ENCODE results near the gene SASH1. TPM values are rescaled to one million over a fixed set of nuclear protein-coding genes. Genes with fewer than 3 reads are reported as not detected.

The SASH1 gene
- total RNA-seq, 2 experiments from 2014 or later: not detected

DNA sequence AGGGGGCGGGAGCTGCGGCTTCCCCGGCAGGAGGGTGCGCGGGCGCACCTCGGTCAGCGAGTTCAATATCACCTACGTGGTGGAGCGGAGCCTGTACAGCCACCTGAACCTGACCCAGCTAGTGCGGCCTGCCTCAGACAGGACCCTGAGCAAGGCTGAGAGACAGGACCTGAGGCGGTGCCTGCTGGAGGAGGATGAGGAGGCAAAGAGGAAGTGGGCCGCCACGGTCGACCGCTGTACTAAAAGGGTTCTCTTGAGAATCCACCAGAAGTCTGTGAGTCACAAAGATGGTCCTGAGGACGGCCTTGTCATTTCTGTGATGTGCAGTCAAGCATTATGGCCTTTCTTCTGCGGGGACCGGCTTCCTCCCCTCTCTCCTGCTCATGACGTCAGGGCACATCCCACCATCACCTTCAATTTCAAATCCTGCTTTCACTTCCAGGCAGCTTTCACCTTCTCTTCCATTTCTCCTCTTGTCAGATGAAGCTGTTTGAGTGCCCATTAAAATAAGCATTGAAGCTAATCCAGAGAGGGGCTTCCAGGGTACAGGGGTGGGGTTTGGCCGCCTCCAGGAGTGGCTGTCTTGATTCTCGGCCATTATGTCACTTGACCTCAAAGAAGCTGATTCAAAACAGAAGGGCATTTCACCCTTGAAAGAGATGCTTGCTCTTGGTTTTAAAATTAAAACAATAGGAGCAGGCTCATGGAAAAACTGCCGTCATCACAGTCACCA, 177.6 kb downstream of the SASH1 start:
- Mint-ChIP-seq H3K4me1 (ENCODE audit: low read depth) (no peaks in the 10 kb centered on the region), H3K4me3 (no peak overlapping the region), H3K27ac (no peak overlapping the region), H3K27me3 (ENCODE audit: low read depth) (peaks cover 4% of the 10 kb centered on the region), H3K9me3 (ENCODE audit: insufficient read depth) (no peaks in the 10 kb centered on the region), H3K36me3 (ENCODE audit: low read depth) (no peaks in the 10 kb centered on the region)
- ATAC-seq (no peak), DNase-seq (no peak)
- ChIA-PET CTCF (no interaction called here), POLR2A (no interaction called here)

DNA sequence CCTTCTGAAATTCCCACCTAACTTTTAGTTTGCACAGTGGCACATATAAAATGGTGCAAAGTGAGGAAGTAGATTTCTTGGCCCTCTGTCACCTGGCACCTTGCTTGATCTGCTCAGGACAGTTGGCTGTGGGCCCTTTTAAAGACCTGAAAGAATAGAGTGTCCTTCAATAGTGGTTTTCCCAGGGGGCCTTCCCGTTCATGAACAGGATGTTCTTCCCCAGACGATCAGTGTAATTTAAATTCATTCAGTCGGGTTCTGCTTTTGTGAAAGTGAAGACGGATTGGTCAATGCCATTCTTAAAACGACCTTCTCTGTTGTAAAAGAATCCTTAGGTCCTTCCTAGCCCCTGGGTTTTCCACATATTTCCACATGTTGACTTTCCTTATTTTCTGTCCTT, 178.5 kb downstream of the SASH1 start:
- H3K27ac Mint-ChIP-seq: no peak overlapping the region
- H3K4me1 Mint-ChIP-seq (ENCODE audit: low read depth): no peaks in the 10 kb centered on the region
- no peaks in the 10 kb centered on the region for H3K9me3 Mint-ChIP-seq (ENCODE audit: insufficient read depth)
- ChIA-PET POLR2A (no interaction called here), CTCF (no interaction called here)
- H3K4me3 Mint-ChIP-seq: no peak overlapping the region
- no peak for DNase-seq
- H3K36me3 Mint-ChIP-seq (ENCODE audit: low read depth): no peaks in the 10 kb centered on the region
- peaks cover 4% of the 10 kb centered on the region for H3K27me3 Mint-ChIP-seq (ENCODE audit: low read depth)
- ATAC-seq: no peak

DNA sequence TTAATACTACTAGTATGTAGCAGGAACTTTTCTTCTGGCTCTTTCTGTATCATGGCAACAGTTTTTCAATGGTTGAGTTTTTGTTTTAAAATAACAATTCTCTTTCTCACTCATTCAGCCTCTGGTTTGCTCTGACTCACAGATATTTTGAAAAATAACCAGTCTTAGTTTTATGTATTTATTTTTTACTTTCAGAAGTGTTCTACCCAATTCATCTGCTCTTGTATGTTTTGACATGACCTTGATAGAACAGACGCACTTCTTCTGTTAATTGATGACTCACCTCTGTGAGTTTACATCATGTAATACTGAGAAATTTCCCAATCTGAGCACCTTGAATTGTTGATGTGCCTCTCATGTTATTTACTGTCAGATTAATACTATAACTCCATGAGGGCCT, 178.9 kb downstream of the SASH1 start:
- no peak for ATAC-seq
- no peaks in the 10 kb centered on the region for H3K4me1 Mint-ChIP-seq (ENCODE audit: low read depth)
- DNase-seq: no peak
- no peaks in the 10 kb centered on the region for H3K9me3 Mint-ChIP-seq (ENCODE audit: insufficient read depth)
- ChIA-PET CTCF (no interaction called here), POLR2A (no interaction called here)
- H3K27me3 Mint-ChIP-seq (ENCODE audit: low read depth): peaks cover 4% of the 10 kb centered on the region
- H3K27ac Mint-ChIP-seq: no peak overlapping the region
- H3K36me3 Mint-ChIP-seq (ENCODE audit: low read depth): no peaks in the 10 kb centered on the region
- no peak overlapping the region for H3K4me3 Mint-ChIP-seq

DNA sequence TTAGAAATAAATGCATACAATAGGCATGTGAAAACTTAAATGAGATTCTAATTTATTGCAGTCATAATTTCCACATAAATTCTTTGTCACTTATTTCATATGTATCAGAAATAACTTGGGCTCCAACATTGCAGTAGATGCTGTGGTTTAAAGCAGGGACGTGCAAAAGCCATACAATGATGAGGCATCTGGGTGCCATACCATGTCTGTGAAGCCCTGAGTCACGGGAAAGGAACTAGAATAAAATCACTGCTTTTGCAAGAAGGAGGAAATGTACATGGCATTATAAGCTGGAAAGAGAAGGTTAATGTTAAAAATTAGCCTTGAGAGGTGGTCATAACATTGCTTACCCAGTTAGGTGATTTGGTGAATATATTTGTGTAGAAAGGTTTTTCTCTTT, 180.4 kb downstream of the SASH1 start:
- no peak for ATAC-seq
- no peak for DNase-seq
- Mint-ChIP-seq H3K27ac (no peak overlapping the region), H3K9me3 (ENCODE audit: insufficient read depth) (no peaks in the 10 kb centered on the region), H3K4me1 (ENCODE audit: low read depth) (no peaks in the 10 kb centered on the region), H3K36me3 (ENCODE audit: low read depth) (no peaks in the 10 kb centered on the region), H3K27me3 (ENCODE audit: low read depth) (peaks cover 4% of the 10 kb centered on the region), H3K4me3 (no peak overlapping the region)
- ChIA-PET POLR2A (no interaction called here), CTCF (no interaction called here)

DNA sequence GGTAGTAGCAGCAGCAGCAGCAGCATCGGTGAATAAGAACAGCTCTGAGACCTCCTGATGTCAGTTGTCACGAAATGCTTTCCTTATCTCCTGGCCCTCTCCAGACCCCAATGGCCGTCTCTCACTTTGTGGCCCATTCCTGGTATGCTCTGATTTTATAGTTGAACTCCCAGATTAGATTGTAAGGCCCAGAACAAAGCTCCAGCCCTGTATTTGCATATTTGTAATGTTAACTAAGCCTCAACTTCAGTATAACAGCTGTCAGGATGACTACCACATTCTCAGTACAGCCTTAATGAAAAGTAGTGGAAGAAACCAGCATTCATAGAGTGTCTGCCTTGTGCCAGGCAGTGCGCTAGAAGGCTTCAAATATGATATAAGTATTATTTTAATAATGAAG, 180.9 kb downstream of the SASH1 start:
- CTCF ChIA-PET: no interaction called here
- DNase-seq (no peak), ATAC-seq (no peak)
- Mint-ChIP-seq H3K9me3 (ENCODE audit: insufficient read depth) (no peaks in the 10 kb centered on the region), H3K27me3 (ENCODE audit: low read depth) (peaks cover 4% of the 10 kb centered on the region), H3K27ac (no peak overlapping the region), H3K4me3 (no peak overlapping the region), H3K4me1 (ENCODE audit: low read depth) (no peaks in the 10 kb centered on the region), H3K36me3 (ENCODE audit: low read depth) (no peaks in the 10 kb centered on the region)
- POLR2A ChIA-PET: no interaction called here

DNA sequence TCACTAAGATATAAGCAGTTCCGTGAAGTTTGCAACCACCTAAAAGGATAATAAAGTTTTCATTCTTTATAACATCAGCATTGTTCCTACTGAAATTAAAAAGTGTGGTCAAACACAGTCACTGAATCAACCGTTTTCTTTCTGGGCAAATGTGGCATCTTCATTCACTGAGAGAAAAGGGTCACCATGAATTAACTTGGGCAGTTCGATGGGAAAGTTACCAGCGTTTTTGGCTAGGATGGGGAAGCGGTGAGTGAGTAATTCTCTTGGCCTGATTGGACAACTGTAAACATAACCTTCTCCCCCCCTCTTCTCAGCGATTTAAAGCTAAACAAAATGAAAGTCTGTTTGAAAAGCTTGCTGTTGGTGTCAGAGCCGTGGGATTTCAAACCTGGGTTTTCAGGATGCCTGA, 181.8 kb downstream of the SASH1 start:
- peaks cover 4% of the 10 kb centered on the region for H3K27me3 Mint-ChIP-seq (ENCODE audit: low read depth)
- H3K36me3 Mint-ChIP-seq (ENCODE audit: low read depth): no peaks in the 10 kb centered on the region
- no peak overlapping the region for H3K4me3 Mint-ChIP-seq
- H3K4me1 Mint-ChIP-seq (ENCODE audit: low read depth): no peaks in the 10 kb centered on the region
- DNase-seq (no peak), ATAC-seq (no peak)
- ChIA-PET CTCF (no interaction called here), POLR2A (no interaction called here)
- no peaks in the 10 kb centered on the region for H3K9me3 Mint-ChIP-seq (ENCODE audit: insufficient read depth)
- no peak overlapping the region for H3K27ac Mint-ChIP-seq

DNA sequence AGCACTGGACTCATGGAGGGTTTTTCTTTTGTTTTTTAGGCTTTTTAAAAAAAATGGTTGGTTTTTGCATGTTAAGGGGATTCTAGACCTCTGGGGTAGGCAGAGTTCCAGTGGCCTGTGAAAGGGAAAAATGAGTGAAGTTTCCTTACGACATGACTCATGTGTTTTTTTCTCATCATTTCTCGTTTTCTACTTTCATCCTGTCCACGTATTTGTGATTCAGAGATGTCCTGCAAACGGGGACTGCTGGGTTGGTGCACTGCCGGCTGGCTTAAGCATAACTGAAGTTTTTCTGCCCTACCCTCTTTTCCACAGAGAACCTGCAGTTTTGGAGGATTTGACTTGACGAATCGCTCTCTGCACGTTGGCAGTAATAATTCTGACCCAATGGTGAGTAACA, 182.3 kb downstream of the SASH1 start:
- DNase-seq (no peak), ATAC-seq (no peak)
- Mint-ChIP-seq H3K27ac (no peak overlapping the region), H3K27me3 (ENCODE audit: low read depth) (peaks cover 4% of the 10 kb centered on the region), H3K4me3 (no peak overlapping the region), H3K9me3 (ENCODE audit: insufficient read depth) (no peaks in the 10 kb centered on the region), H3K4me1 (ENCODE audit: low read depth) (no peaks in the 10 kb centered on the region), H3K36me3 (ENCODE audit: low read depth) (no peaks in the 10 kb centered on the region)
- ChIA-PET POLR2A (no interaction called here), CTCF (no interaction called here)

DNA sequence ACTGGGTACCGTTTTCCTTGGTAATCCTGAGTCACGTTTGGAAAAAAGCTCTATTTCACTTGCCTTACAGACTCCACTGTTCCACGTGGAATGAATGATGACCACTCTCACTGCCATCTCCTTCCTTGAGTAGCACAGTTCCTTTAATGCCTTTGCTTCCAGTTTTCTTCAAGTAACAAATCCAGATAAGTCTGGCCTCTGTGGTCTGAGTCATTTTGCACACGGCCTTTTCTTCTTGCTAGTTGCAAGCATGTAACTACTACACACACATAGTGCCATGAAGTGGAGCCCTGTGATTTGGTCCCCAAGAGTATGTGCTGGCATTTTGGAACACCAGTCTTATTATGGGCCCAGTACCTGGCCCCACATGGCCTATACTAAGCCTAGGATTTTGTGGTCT, 182.8 kb downstream of the SASH1 start:
- H3K4me1 Mint-ChIP-seq (ENCODE audit: low read depth): no peaks in the 10 kb centered on the region
- H3K9me3 Mint-ChIP-seq (ENCODE audit: insufficient read depth): no peaks in the 10 kb centered on the region
- H3K27me3 Mint-ChIP-seq (ENCODE audit: low read depth): peaks cover 4% of the 10 kb centered on the region
- DNase-seq (no peak), ATAC-seq (no peak)
- H3K27ac Mint-ChIP-seq: no peak overlapping the region
- POLR2A ChIA-PET: no interaction called here
- H3K36me3 Mint-ChIP-seq (ENCODE audit: low read depth): no peaks in the 10 kb centered on the region
- CTCF ChIA-PET: no interaction called here
- H3K4me3 Mint-ChIP-seq: no peak overlapping the region

DNA sequence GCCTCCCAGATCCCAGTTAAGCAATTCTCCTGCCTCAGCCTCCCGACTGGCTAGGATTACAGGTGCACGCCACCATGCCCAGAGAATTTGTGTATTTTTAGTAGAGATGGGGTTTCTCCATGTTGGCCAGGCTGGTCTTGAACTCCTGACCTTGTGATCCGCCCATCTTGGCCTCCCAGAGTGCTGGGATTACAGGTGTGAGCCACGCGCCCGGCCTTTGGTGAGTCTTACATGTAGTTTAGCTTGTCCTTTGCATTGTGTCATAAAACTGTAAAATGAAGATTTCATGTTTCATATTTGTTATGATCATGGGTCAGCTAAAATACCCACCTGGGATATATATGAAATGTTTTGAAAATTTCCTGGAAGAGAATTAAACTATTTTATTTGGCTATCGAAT, 183.5 kb downstream of the SASH1 start:
- Mint-ChIP-seq H3K27me3 (ENCODE audit: low read depth) (peaks cover 4% of the 10 kb centered on the region), H3K9me3 (ENCODE audit: insufficient read depth) (no peaks in the 10 kb centered on the region), H3K4me1 (ENCODE audit: low read depth) (no peaks in the 10 kb centered on the region), H3K36me3 (ENCODE audit: low read depth) (no peaks in the 10 kb centered on the region), H3K27ac (no peak overlapping the region), H3K4me3 (no peak overlapping the region)
- ATAC-seq (no peak), DNase-seq (no peak)
- POLR2A ChIA-PET: no interaction called here
- CTCF ChIA-PET: no interaction called here

DNA sequence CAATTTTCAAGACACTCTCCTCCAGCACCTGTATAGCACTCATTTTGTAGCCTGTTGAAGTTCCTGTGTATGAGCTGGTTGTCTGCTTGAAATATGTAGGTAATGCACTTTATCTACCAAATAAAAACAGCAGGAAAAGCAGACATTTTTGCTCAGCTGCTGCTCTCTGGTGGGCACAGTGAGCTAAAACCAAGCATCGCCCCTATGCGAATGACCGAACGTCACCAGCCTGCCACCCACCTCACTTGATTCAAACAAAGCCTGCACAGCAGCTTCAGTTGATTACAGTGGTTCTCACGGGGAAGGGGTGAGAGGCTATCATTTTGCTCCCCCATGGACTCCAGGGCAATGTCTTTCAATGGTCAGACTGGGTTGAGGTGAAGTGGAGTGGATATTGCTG, 185.7 kb downstream of the SASH1 start:
- Mint-ChIP-seq H3K4me3 (no peak overlapping the region), H3K4me1 (ENCODE audit: low read depth) (no peaks in the 10 kb centered on the region), H3K27me3 (ENCODE audit: low read depth) (no peaks in the 10 kb centered on the region), H3K27ac (no peak overlapping the region), H3K9me3 (ENCODE audit: insufficient read depth) (no peaks in the 10 kb centered on the region), H3K36me3 (ENCODE audit: low read depth) (no peaks in the 10 kb centered on the region)
- ChIA-PET POLR2A (no interaction called here), CTCF (no interaction called here)
- DNase-seq: no peak
- ATAC-seq: no peak

DNA sequence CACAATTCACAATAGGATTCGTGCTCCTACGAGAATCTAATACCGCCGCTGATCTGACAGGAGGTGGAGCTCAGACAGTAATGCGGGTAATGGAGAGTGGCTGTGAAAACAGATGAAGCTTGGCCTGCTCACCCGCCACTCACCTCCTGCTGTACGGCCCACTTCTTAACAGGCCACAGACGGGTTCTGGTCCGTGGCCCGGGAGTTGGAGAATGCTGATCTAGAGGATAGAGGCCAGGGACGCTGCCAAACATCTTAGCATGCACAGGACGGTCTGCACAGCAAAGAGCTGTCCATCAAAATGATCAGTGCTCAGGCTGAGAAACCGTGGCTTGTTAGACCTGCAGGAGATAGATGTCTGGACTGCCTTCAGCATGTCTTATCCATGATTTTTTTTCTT, 186.4 kb downstream of the SASH1 start:
- no peak overlapping the region for H3K27ac Mint-ChIP-seq
- no peaks in the 10 kb centered on the region for H3K27me3 Mint-ChIP-seq (ENCODE audit: low read depth)
- ChIA-PET CTCF (no interaction called here), POLR2A (no interaction called here)
- no peaks in the 10 kb centered on the region for H3K9me3 Mint-ChIP-seq (ENCODE audit: insufficient read depth)
- ATAC-seq (no peak), DNase-seq (no peak)
- no peak overlapping the region for H3K4me3 Mint-ChIP-seq
- H3K36me3 Mint-ChIP-seq (ENCODE audit: low read depth): no peaks in the 10 kb centered on the region
- no peaks in the 10 kb centered on the region for H3K4me1 Mint-ChIP-seq (ENCODE audit: low read depth)

DNA sequence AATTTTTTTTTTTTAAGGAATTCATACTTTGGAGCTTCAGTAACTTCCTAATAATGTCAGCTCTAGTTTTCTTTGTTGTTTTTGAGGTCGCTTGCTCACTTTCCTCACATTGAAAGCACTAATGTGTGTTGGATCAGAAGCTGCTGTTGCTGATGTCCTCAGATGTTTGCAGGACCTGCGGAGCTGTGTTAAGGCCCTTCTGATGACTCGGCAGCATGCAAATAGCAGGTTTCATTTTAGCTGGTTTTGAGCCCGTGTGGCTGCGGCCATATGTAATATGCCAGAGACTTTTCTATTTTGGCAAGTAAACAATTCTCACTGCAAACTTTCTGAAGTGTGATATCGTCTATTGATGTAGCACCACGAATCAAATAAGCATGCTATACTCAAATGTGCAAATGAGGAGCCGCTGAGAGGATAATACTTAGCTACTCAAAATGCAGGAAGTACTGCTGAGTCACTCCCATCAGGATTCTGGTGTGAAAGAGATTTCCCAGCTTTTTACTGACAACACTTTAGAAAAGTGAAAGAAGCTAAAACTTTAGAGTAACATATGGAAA, 187.8 kb downstream of the SASH1 start:
- ChIA-PET POLR2A (no interaction called here), CTCF (interaction anchor here (1.0 kb wide), 1 partner anchor 77 kb away, joined by 3 read pairs; no protein-coding TSS in a partner anchor)
- no peaks in the 10 kb centered on the region for H3K36me3 Mint-ChIP-seq (ENCODE audit: low read depth)
- no peaks in the 10 kb centered on the region for H3K4me1 Mint-ChIP-seq (ENCODE audit: low read depth)
- H3K4me3 Mint-ChIP-seq: no peak overlapping the region
- DNase-seq (no peak), ATAC-seq (no peak)
- no peaks in the 10 kb centered on the region for H3K27me3 Mint-ChIP-seq (ENCODE audit: low read depth)
- no peak overlapping the region for H3K27ac Mint-ChIP-seq
- H3K9me3 Mint-ChIP-seq (ENCODE audit: insufficient read depth): no peaks in the 10 kb centered on the region

DNA sequence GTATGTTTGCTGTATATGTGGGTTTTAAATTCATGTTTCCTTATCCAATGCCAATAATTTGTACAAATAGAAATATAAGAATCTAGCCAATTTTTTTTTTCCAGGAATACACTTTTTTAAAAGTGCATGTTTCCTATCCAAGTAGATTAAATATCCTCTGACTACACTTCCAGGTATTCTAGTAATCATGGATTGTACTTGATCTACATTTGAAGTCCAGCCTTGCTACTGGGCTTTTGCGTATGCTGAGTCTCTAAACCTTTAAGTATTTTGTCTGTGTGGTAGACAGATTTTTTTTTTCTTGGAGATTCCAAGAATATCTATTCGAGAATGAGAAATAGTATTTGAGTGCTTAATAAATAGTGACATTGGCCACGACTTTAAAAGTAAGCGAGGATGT, 188.3 kb downstream of the SASH1 start:
- POLR2A ChIA-PET: no interaction called here
- Mint-ChIP-seq H3K9me3 (ENCODE audit: insufficient read depth) (no peaks in the 10 kb centered on the region), H3K4me1 (ENCODE audit: low read depth) (no peaks in the 10 kb centered on the region), H3K27me3 (ENCODE audit: low read depth) (no peaks in the 10 kb centered on the region), H3K4me3 (no peak overlapping the region), H3K27ac (no peak overlapping the region), H3K36me3 (ENCODE audit: low read depth) (no peaks in the 10 kb centered on the region)
- DNase-seq (no peak), ATAC-seq (no peak)
- CTCF ChIA-PET: interaction anchor here (1.0 kb wide), 1 partner anchor 77 kb away, joined by 3 read pairs; no protein-coding TSS in a partner anchor
